GM21619 (cell line): ENCODE results near the gene GRIP2.
"Not testable (repeated sequence)": the region's sequence is repeated elsewhere in the genome, so short reads cannot be mapped to it uniquely, and the experiment has no call there.

Experiments
- ATAC-seq: cut with Tn5 transposase; IDR thresholded peaks from one replicate; pipeline ENCODE4 v1.9.1; 2021; ENCODE audit not compliant: unreplicated experiment

The GRIP2 gene

GRCh38 chr3:14522768-14523167 lies 17.4 kb downstream of the GRIP2 start:
- no peak for ATAC-seq

- ATAC-seq = no peak
Measured at GRCh38 chr3:14522129-14522691, 17.9 kb downstream of the GRIP2 start.

- no peak for ATAC-seq
Measured at GRCh38 chr3:14521611-14522010, 18.5 kb downstream of the GRIP2 start.

- ATAC-seq = no peak
Measured at GRCh38 chr3:14520967-14521366, 19.2 kb downstream of the GRIP2 start.

GRCh38 chr3:14520149-14520548 lies 20.0 kb downstream of the GRIP2 start:
- no peak for ATAC-seq

GRCh38 chr3:14519406-14519805 lies 20.7 kb downstream of the GRIP2 start:
- no peak for ATAC-seq

- no peak for ATAC-seq
Measured at GRCh38 chr3:14518893-14519292, 21.2 kb downstream of the GRIP2 start.

GRCh38 chr3:14518432-14518802 lies 21.7 kb downstream of the GRIP2 start:
- no peak for ATAC-seq

- ATAC-seq = no peak
Measured at GRCh38 chr3:14517601-14518431, 22.3 kb downstream of the GRIP2 start.

GRCh38 chr3:14516738-14517345 lies 23.3 kb downstream of the GRIP2 start:
- no peak for ATAC-seq

- ATAC-seq = not testable (repeated sequence)
Measured at GRCh38 chr3:14515526-14515925, 24.6 kb downstream of the GRIP2 start.

GRCh38 chr3:14514323-14514720 lies 25.8 kb downstream of the GRIP2 start:
- ATAC-seq = no peak

- ATAC-seq = no peak
Measured at GRCh38 chr3:14513566-14514322, 26.4 kb downstream of the GRIP2 start.

- ATAC-seq = no peak
Measured at GRCh38 chr3:14512942-14513327, 27.2 kb downstream of the GRIP2 start.

- ATAC-seq = no peak
Measured at GRCh38 chr3:14512281-14512941, 27.7 kb downstream of the GRIP2 start.

- ATAC-seq = no peak
Measured at GRCh38 chr3:14511623-14512280, 28.4 kb downstream of the GRIP2 start.

GRCh38 chr3:14510838-14511622 lies 29.1 kb downstream of the GRIP2 start:
- no peak for ATAC-seq

GRCh38 chr3:14509796-14510100 lies 30.4 kb downstream of the GRIP2 start:
- ATAC-seq = no peak

- ATAC-seq = no peak
Measured at GRCh38 chr3:14508966-14509795, 31.0 kb downstream of the GRIP2 start.
